HUES64 (cell line): ENCODE results near the gene ARHGEF2.

Experiments used
- H3K27ac ChIP-seq: 2 replicates; pipeline ENCODE4 v1.7.0; 2013; ENCODE audit warnings: low read depth, low read length, inconsistent platforms
- H3K27me3 ChIP-seq: 2 replicates; pipeline ENCODE4 v1.6.1; 2013; ENCODE audit warnings: mild to moderate bottlenecking, low read length; ENCODE audit not compliant: insufficient read depth
- H3K36me3 ChIP-seq: 2 replicates; pipeline ENCODE4 v1.6.1; 2013; ENCODE audit warnings: mild to moderate bottlenecking, low read length; ENCODE audit not compliant: insufficient read depth
- H3K4me1 ChIP-seq: 2 replicates; pipeline ENCODE4 v1.6.1; 2013; ENCODE audit warnings: mild to moderate bottlenecking, low read length, moderate library complexity; ENCODE audit not compliant: insufficient read depth
- H3K4me3 ChIP-seq: 2 replicates; pipeline ENCODE4 v1.5.1; 2013; ENCODE audit warnings: mild to moderate bottlenecking, low read length, moderate library complexity
- H3K9ac ChIP-seq: 2 replicates; pipeline ENCODE4 v1.6.1; 2013; ENCODE audit warnings: mild to moderate bottlenecking, low read depth, low read length
- H3K9me3 ChIP-seq: 2 replicates; pipeline ENCODE4 v1.6.1; 2013; ENCODE audit warnings: low read depth, low read length; ENCODE audit not compliant: insufficient read depth
- WGBS: fragments of 150-250, 120-280 bp; methylation state at CpG from one replicate; pipeline ENCODE4 v1.1.7; 2013; ENCODE audit warnings: missing lambda C conversion rate; 5-methylcytosine and 5-hydroxymethylcytosine counted together

Gene ARHGEF2

GRCh38 chr1:155952505-155952890 is 25.8 kb downstream of the ARHGEF2 start:
- 96% methylated on average over 13 of the region's 13 CpGs for WGBS
- Histone ChIP-seq H3K36me3 (peaks cover 94% of the 10 kb centered on the region), H3K27me3 (no peaks in the 10 kb centered on the region), H3K4me3 (no peak overlapping the region), H3K4me1 (no peaks in the 10 kb centered on the region), H3K27ac (no peak overlapping the region), H3K9ac (no peak overlapping the region), H3K9me3 (no peaks in the 10 kb centered on the region)

- no peaks in the 10 kb centered on the region for H3K27me3 ChIP-seq
- H3K9ac ChIP-seq, result no peak overlapping the region
- H3K36me3 ChIP-seq, result peaks cover 94% of the 10 kb centered on the region
- H3K4me1 ChIP-seq, result no peaks in the 10 kb centered on the region
- 96% methylated on average over 6 of the region's 6 CpGs for WGBS
- no peaks in the 10 kb centered on the region for H3K9me3 ChIP-seq
- no peak overlapping the region for H3K27ac ChIP-seq
- H3K4me3 ChIP-seq, result no peak overlapping the region
Measured at GRCh38 chr1:155951753-155952504, 26.4 kb downstream of the ARHGEF2 start.

GRCh38 chr1:155950829-155951228 is 27.5 kb downstream of the ARHGEF2 start:
- Histone ChIP-seq H3K4me3 (no peak overlapping the region), H3K27ac (no peak overlapping the region), H3K4me1 (peaks cover 3% of the 10 kb centered on the region; the same call in 1 of the 2 replicates), H3K9ac (no peak overlapping the region; the same call in 1 of the 2 replicates), H3K36me3 (peaks cover 89% of the 10 kb centered on the region), H3K27me3 (no peaks in the 10 kb centered on the region), H3K9me3 (no peaks in the 10 kb centered on the region)
- WGBS, result 97% methylated on average over 27 of the region's 27 CpGs

GRCh38 chr1:155947741-155948140 is 30.6 kb downstream of the ARHGEF2 start:
- H3K9ac ChIP-seq, result no peak overlapping the region
- H3K27me3 ChIP-seq, result no peaks in the 10 kb centered on the region
- peaks cover 62% of the 10 kb centered on the region for H3K36me3 ChIP-seq
- H3K27ac ChIP-seq, result no peak overlapping the region
- peaks cover 4% of the 10 kb centered on the region; the same call in 1 of the 2 replicates for H3K4me1 ChIP-seq
- no peak overlapping the region for H3K4me3 ChIP-seq
- WGBS, result 95% methylated on average over 8 of the region's 8 CpGs
- no peaks in the 10 kb centered on the region for H3K9me3 ChIP-seq

- Histone ChIP-seq H3K4me3 (no peak overlapping the region), H3K27ac (no peak overlapping the region), H3K36me3 (peaks cover 57% of the 10 kb centered on the region), H3K9me3 (no peaks in the 10 kb centered on the region), H3K9ac (no peak overlapping the region), H3K27me3 (no peaks in the 10 kb centered on the region), H3K4me1 (peaks cover 4% of the 10 kb centered on the region; the same call in 1 of the 2 replicates)
- WGBS, result 89% methylated on average over 4 of the region's 4 CpGs
Measured at GRCh38 chr1:155947292-155947691, 31.1 kb downstream of the ARHGEF2 start.

GRCh38 chr1:155946633-155947219 is 31.6 kb downstream of the ARHGEF2 start:
- H3K4me1 ChIP-seq, result peaks cover 4% of the 10 kb centered on the region; the same call in 1 of the 2 replicates
- no peak overlapping the region for H3K9ac ChIP-seq
- WGBS, result 98% methylated on average over 7 of the region's 8 CpGs
- no peak overlapping the region for H3K4me3 ChIP-seq
- H3K27ac ChIP-seq, result no peak overlapping the region
- no peaks in the 10 kb centered on the region for H3K27me3 ChIP-seq
- peaks cover 52% of the 10 kb centered on the region for H3K36me3 ChIP-seq
- no peaks in the 10 kb centered on the region for H3K9me3 ChIP-seq

GRCh38 chr1:155944444-155944799 is 33.9 kb downstream of the ARHGEF2 start:
- Histone ChIP-seq H3K9ac (no peak overlapping the region), H3K27ac (no peak overlapping the region)
- 76% methylated on average over 6 of the region's 6 CpGs for WGBS

GRCh38 chr1:155942578-155943141 is 35.7 kb downstream of the ARHGEF2 start:
- no peak overlapping the region for H3K27ac ChIP-seq

More at GRCh38 chr1:155944444-155944799, 33.9 kb downstream of the ARHGEF2 start:
- Histone ChIP-seq H3K36me3 (peaks cover 29% of the 10 kb centered on the region), H3K27me3 (no peaks in the 10 kb centered on the region), H3K4me3 (no peak overlapping the region), H3K4me1 (peaks cover 6% of the 10 kb centered on the region), H3K9me3 (no peaks in the 10 kb centered on the region)

GRCh38 chr1:155941845-155942531 is 36.4 kb downstream of the ARHGEF2 start:
- no peak overlapping the region for H3K27ac ChIP-seq
- no peaks in the 10 kb centered on the region for H3K27me3 ChIP-seq
- H3K4me1 ChIP-seq, result peaks cover 6% of the 10 kb centered on the region
- 95% methylated on average over 29 of the region's 29 CpGs for WGBS
- H3K4me3 ChIP-seq, result no peak overlapping the region
- peaks cover 7% of the 10 kb centered on the region for H3K36me3 ChIP-seq
- H3K9ac ChIP-seq, result no peak overlapping the region
- no peaks in the 10 kb centered on the region for H3K9me3 ChIP-seq

More at GRCh38 chr1:155942578-155943141, 35.7 kb downstream of the ARHGEF2 start:
- Histone ChIP-seq H3K4me1 (peaks cover 6% of the 10 kb centered on the region), H3K27me3 (no peaks in the 10 kb centered on the region), H3K4me3 (no peak overlapping the region), H3K36me3 (peaks cover 14% of the 10 kb centered on the region), H3K9me3 (no peaks in the 10 kb centered on the region), H3K9ac (no peak overlapping the region)
- WGBS, result 93% methylated on average over 11 of the region's 11 CpGs

- no peak within 1 kb of the TSS for H3K4me3 ChIP-seq
- H3K36me3 ChIP-seq, result no peaks in the 10 kb centered on the region
- no peaks in the 10 kb centered on the region for H3K9me3 ChIP-seq
- no peak within 1 kb of the TSS for H3K27ac ChIP-seq
- no peak within 1 kb of the TSS for H3K9ac ChIP-seq
- H3K4me1 ChIP-seq, result peaks cover 6% of the 10 kb centered on the region
- WGBS, result 78% methylated on average over 11 of the region's 11 CpGs
- no peaks in the 10 kb centered on the region for H3K27me3 ChIP-seq
Measured at GRCh38 chr1:155940993-155941844, 37.1 kb downstream of the ARHGEF2 start, which contains the start of gene RXFP4. TSS of gene RXFP4 (plus strand) at chr1:155941638. CDS start at chr1:155941710, 72 bp downstream.
